HG02973 (cell line): Measurements from ENCODE around the gene RPL37A.

Source experiments
- ATAC-seq: cut with Tn5 transposase; IDR thresholded peaks from one replicate; pipeline ENCODE4 v1.9.1; 2021; ENCODE audit warnings: moderate library complexity; ENCODE audit not compliant: unreplicated experiment

RPL37A gene

GRCh38 chr2:216498379-216499352 is at the start of gene RPL37A:
Gene RPL37A, plus strand, starts transcription at chr2:216498844. Its CDS starts 31 bp downstream, at chr2:216498875.
- ATAC-seq, result peak; percentile 86

- ATAC-seq, result no peak
These were observed 48.3 kb upstream of the RPL37A start for GRCh38 chr2:216450346-216450745.

GRCh38 chr2:216450784-216451183 is 47.9 kb upstream of the RPL37A start:
- ATAC-seq, result no peak

GRCh38 chr2:216453955-216454614 is 44.6 kb upstream of the RPL37A start:
- no peak for ATAC-seq

GRCh38 chr2:216463148-216463547 is 35.5 kb upstream of the RPL37A start:
- ATAC-seq, result no peak

- ATAC-seq, result no peak
These were observed 34.4 kb upstream of the RPL37A start for GRCh38 chr2:216464104-216464720.

GRCh38 chr2:216465579-216466195 is 33.0 kb upstream of the RPL37A start:
- no peak for ATAC-seq

- ATAC-seq, result no peak
These were observed 30.8 kb upstream of the RPL37A start for GRCh38 chr2:216467845-216468244.

- ATAC-seq, result no peak
These were observed 29.0 kb upstream of the RPL37A start for GRCh38 chr2:216469661-216470060.

- ATAC-seq, result no peak
These were observed 25.5 kb upstream of the RPL37A start for GRCh38 chr2:216473187-216473586.

GRCh38 chr2:216474925-216475670 is 23.5 kb upstream of the RPL37A start:
- ATAC-seq, result peak; percentile 80

- no peak for ATAC-seq
These were observed 22.9 kb upstream of the RPL37A start for GRCh38 chr2:216475767-216476166.

- ATAC-seq, result no peak
These were observed 21.2 kb upstream of the RPL37A start for GRCh38 chr2:216477283-216478035.

- ATAC-seq, result no peak
These were observed 20.5 kb upstream of the RPL37A start for GRCh38 chr2:216478151-216478550.

GRCh38 chr2:216478791-216479190 is 19.9 kb upstream of the RPL37A start:
- no peak for ATAC-seq

- no peak for ATAC-seq
These were observed 18.4 kb upstream of the RPL37A start for GRCh38 chr2:216480221-216480620.

GRCh38 chr2:216482640-216483039 is 16.0 kb upstream of the RPL37A start:
- no peak for ATAC-seq

- no peak for ATAC-seq
These were observed 13.4 kb upstream of the RPL37A start for GRCh38 chr2:216485237-216485636.

GRCh38 chr2:216485745-216486144 is 12.9 kb upstream of the RPL37A start:
- ATAC-seq, result no peak

- no peak for ATAC-seq
These were observed 12.4 kb upstream of the RPL37A start for GRCh38 chr2:216486271-216486670.
